ENCODE measurements around the gene LMTK2. TPM values are rescaled to one million over a fixed set of nuclear protein-coding genes. Genes with fewer than 3 reads are reported as not detected.

The LMTK2 gene
- total RNA-seq, 1 donor from 2014 or later: 19.2 TPM

DNA sequence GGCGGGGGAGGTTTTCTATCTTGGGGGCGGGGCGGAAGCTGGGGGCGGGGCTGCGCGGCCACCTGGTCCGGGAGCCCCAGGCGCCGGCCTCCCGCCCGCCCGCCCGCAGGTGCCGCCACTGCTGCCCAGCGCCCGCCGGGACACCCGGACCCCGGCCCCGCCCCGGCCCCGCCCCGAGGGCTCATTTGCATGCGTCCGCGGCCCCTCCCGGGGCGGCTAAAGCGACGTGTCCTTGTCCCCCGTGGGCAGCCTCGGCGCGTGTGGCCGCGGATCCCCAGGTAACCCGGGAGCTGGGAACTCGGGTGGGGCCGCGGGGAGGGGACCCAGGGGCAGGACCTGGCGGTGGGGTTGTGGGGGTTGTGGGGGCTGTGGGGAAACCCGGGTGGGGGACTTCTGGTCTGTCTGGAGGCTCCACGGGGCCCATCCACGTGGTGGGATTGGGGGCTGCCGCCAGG lies 104.6 kb downstream of the LMTK2 start, which contains the start of gene BHLHA15:
BHLHA15 (plus strand) TSS at position 219 of the 455 bp plus-strand sequence. CDS start 871 bp downstream, outside the sequence.
- TF ChIP-seq, protein P1, sequence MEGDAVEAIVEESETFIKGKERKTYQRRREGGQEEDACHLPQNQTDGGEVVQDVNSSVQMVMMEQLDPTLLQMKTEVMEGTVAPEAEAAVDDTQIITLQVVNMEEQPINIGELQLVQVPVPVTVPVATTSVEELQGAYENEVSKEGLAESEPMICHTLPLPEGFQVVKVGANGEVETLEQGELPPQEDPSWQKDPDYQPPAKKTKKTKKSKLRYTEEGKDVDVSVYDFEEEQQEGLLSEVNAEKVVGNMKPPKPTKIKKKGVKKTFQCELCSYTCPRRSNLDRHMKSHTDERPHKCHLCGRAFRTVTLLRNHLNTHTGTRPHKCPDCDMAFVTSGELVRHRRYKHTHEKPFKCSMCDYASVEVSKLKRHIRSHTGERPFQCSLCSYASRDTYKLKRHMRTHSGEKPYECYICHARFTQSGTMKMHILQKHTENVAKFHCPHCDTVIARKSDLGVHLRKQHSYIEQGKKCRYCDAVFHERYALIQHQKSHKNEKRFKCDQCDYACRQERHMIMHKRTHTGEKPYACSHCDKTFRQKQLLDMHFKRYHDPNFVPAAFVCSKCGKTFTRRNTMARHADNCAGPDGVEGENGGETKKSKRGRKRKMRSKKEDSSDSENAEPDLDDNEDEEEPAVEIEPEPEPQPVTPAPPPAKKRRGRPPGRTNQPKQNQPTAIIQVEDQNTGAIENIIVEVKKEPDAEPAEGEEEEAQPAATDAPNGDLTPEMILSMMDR (conservative IDR thresholded peaks at IDR 0.05): no peak
- H3K4me1 Mint-ChIP-seq: peaks cover 3% of the 10 kb centered on the region

DNA sequence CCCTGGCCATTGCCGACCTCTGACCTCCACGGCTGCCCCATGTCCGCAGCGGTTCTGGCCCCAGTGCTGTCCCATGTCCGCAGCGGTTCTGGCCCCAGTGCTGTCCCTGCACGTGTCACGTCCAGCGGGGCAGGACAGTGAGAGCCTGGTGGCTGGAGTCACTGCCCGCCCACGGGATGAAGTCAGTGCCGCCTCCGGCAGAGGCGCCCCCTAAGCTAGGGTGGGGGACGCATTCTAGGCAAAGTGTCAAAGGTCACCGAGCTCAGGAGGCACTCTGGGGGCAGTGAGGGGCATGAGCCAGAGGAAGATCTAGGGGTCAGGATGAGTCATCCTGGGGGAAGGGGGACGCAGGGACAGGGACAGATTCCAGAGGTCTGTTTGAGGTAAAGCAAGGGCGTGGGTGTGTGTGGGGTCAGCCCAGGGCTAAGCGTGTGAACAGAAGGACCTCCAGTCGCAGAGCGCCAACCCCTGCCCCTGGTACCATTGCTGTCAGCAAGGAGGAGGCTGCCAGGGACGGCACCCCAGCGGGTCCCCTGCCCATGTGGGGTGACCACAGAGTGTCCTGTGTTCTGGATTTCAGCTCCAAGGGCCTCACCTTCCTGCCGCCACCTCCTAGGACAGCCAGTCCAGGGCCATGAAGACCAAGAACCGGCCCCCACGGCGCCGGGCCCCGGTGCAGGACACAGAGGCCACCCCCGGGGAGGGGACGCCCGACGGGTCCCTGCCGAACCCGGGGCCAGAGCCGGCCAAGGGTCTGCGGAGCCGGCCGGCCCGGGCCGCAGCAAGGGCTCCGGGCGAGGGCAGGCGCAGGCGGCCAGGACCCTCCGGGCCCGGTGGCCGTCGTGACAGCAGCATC lies 105.2 kb downstream of the LMTK2 start:
- H3K9me3 Mint-ChIP-seq: no peaks in the 10 kb centered on the region
- no peak overlapping the region for H3K27ac Mint-ChIP-seq (ENCODE audit: unreplicated experiment)

More for the DNA sequence above, 104.6 kb downstream of the LMTK2 start, which contains the start of gene BHLHA15:
- H3K9me3 Mint-ChIP-seq: no peaks in the 10 kb centered on the region
- H3K4me3 Mint-ChIP-seq: peak within 1 kb of the TSS; percentile 71
- peaks cover 10% of the 10 kb centered on the region for H3K27me3 Mint-ChIP-seq (ENCODE audit: low read depth)
- H3K27ac Mint-ChIP-seq (ENCODE audit: unreplicated experiment): no peak within 1 kb of the TSS
- no peak for DNase-seq (ENCODE audit: low read depth, low spot score)
- H3K36me3 Mint-ChIP-seq (ENCODE audit: low read depth): peaks cover 3% of the 10 kb centered on the region

DNA sequence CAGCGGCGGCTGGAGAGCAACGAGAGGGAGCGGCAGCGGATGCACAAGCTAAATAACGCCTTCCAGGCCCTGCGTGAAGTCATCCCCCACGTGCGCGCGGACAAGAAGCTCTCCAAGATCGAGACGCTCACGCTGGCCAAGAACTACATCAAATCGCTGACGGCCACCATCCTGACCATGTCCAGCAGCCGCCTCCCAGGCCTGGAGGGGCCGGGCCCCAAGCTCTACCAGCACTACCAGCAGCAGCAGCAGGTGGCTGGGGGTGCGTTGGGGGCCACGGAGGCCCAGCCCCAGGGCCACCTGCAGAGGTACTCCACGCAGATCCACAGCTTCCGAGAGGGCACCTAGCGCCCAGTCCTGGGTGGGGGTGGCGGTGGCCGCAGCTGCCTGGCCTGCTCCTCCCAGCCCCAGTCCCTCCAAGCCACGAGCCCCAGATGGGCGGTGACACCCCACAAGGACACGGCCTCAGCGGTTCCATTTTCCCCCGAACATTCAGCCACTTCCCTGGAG lies 105.9 kb downstream of the LMTK2 start:
- peaks cover 3% of the 10 kb centered on the region for H3K4me1 Mint-ChIP-seq
- peak overlapping the region; percentile 34 for H3K4me3 Mint-ChIP-seq
- H3K36me3 Mint-ChIP-seq (ENCODE audit: low read depth): peaks cover under 1% of the 10 kb centered on the region
- peaks cover 10% of the 10 kb centered on the region for H3K27me3 Mint-ChIP-seq (ENCODE audit: low read depth)
- peak overlapping the region; percentile 27 for H3K27ac Mint-ChIP-seq (ENCODE audit: unreplicated experiment)
- TF ChIP-seq, protein P1 (conservative IDR thresholded peaks at IDR 0.05): no peak
- no peaks in the 10 kb centered on the region for H3K9me3 Mint-ChIP-seq
- no peak for DNase-seq (ENCODE audit: low read depth, low spot score)

More for the DNA sequence above, 105.2 kb downstream of the LMTK2 start:
- TF ChIP-seq, protein P1 (conservative IDR thresholded peaks at IDR 0.05): no peak
- no peak for DNase-seq (ENCODE audit: low read depth, low spot score)
- Mint-ChIP-seq H3K27me3 (ENCODE audit: low read depth) (peaks cover 10% of the 10 kb centered on the region), H3K36me3 (ENCODE audit: low read depth) (peaks cover 3% of the 10 kb centered on the region), H3K4me1 (peaks cover 3% of the 10 kb centered on the region), H3K4me3 (peak overlapping the region; percentile 67)

DNA sequence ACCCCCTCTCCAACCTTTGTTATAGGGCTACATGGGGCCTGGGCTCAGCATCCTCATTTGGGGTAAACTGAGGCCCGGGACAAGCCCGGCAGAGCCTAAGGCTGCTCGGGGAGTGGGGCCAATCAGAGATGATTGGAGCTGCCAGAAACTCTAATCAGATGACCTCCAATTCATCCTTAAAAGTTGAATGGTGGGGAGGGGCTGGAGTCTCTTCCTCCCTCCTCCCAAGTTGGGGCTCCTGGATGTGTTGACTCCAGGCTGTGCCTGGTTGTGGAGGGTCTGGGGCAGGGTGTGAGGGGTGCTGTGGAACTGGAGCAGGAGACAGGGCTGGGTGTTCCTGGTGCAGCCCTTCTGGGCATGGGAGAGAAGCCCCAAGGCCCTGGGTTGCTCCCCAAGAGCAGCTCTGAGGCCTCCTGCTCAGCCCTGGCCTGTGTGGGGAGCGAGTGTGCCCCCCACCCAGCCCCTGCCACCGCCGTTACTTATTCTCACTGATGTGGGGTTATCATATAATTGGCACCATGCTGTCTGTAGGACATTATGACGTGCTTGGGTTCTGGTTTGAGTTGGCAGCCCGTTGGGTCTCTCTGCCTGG lies 106.7 kb downstream of the LMTK2 start:
- Mint-ChIP-seq H3K4me3 (peak overlapping the region; percentile 6), H3K4me1 (peaks cover 8% of the 10 kb centered on the region), H3K27me3 (ENCODE audit: low read depth) (peaks cover 10% of the 10 kb centered on the region), H3K9me3 (no peaks in the 10 kb centered on the region), H3K27ac (ENCODE audit: unreplicated experiment) (no peak overlapping the region), H3K36me3 (ENCODE audit: low read depth) (no peaks in the 10 kb centered on the region)
- no peak for DNase-seq (ENCODE audit: low read depth, low spot score)
- TF ChIP-seq, protein P1 (conservative IDR thresholded peaks at IDR 0.05): no peak

DNA sequence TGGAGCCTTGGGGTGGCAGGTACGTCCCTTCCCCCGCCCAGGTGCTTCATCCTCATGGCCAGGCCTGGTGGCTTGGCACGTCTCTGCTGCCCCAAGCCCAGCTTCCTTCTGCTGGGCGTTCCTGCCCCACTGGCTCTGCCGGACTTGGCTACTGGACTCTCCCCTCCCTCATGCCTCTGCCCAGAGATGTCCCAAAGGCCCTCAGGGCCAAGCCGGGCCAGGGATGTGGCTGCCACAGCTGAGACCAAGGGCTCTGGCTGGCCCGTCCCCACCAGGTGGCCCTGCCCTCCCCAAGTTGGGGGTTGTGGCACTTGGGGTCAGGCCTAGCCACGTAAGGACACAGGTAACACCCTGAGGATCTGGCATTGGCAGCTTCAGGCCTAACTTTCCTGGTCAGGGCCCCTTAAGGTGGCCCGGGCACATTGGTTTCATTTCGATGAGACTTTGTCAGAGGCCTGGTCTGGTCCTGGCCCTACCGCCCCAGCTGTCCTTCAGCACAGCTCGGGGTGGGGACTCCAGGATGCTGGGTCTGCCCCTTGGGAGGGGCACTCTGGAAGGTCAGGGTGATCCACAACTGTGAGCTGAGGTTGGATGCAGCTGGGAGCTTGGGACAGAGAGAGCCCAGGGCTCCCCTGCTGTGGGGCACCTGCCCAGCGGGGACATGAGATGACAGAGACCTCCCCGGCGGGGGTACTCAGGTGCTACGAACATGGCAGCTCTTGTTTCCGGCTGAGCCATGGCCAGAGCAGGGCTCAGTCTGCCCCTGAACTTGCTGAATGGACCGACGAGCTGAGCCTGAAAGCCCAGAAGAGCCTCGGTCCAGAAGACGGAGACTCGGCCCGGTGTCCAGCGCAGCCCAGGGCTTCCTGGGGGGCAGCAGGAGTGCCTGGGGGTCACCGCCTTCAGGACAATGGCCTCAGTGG lies 107.5 kb downstream of the LMTK2 start:
- TF ChIP-seq, protein P1 (conservative IDR thresholded peaks at IDR 0.05): no peak
- peaks cover 4% of the 10 kb centered on the region for H3K36me3 Mint-ChIP-seq (ENCODE audit: low read depth)
- no peaks in the 10 kb centered on the region for H3K9me3 Mint-ChIP-seq
- H3K4me3 Mint-ChIP-seq: no peak overlapping the region
- peaks cover 10% of the 10 kb centered on the region for H3K27me3 Mint-ChIP-seq (ENCODE audit: low read depth)
- DNase-seq (ENCODE audit: low read depth, low spot score): no peak
- H3K4me1 Mint-ChIP-seq: peaks cover 15% of the 10 kb centered on the region
- H3K27ac Mint-ChIP-seq (ENCODE audit: unreplicated experiment): no peak overlapping the region
